ENCODE measurements around the gene CAMTA1.

CAMTA1 gene

DNA sequence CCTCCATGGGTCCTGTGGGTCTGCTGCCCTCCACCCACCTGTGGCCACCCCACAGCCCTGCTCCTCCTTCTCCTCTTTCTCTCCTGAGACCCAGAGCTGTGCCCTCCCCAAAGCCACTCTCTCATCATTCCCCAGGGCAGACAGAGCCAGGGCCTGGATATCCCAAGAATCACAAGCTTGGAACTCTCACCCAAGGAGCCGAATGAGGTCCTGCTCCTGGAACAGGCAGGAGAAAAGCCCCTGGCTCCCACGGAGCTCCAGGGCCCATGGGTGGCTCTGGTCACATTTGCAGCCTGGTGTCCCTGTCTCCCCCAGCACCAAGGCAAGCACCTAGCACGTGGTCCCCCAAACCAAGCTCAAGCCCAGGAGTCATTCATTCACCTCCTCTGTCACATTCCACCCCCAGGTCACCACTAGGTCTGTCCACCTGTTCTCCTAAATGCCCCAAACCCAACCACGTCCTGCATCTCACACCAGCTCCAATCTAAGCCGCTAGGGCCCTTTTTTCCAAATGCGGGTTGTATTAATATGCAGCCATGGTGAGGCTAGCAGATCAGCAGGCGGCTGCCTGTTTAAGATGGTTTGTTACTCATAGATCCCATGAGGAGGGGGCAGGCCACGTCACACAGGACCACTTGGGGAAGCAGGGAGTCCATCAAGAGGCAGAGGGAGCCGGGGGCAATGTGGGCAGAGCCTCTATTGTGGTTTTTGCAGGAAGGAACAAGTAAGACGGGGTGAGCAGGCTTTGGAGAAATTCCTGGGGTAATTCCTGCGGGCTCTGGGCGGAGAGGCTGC lies 770.3 kb downstream of the CAMTA1 start:
- H3K27ac ChIP-seq, result peak overlapping the region; percentile 5; the same call in 1 of the 2 replicates
- TF ChIP-seq, protein P1, sequence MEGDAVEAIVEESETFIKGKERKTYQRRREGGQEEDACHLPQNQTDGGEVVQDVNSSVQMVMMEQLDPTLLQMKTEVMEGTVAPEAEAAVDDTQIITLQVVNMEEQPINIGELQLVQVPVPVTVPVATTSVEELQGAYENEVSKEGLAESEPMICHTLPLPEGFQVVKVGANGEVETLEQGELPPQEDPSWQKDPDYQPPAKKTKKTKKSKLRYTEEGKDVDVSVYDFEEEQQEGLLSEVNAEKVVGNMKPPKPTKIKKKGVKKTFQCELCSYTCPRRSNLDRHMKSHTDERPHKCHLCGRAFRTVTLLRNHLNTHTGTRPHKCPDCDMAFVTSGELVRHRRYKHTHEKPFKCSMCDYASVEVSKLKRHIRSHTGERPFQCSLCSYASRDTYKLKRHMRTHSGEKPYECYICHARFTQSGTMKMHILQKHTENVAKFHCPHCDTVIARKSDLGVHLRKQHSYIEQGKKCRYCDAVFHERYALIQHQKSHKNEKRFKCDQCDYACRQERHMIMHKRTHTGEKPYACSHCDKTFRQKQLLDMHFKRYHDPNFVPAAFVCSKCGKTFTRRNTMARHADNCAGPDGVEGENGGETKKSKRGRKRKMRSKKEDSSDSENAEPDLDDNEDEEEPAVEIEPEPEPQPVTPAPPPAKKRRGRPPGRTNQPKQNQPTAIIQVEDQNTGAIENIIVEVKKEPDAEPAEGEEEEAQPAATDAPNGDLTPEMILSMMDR (conservative IDR thresholded peaks at IDR 0.05; ENCODE audit: low read depth), result no peak
- CTCF ChIA-PET, result interaction anchor here (0.5 kb wide), 1 partner anchor 15 kb away, joined by 6 read pairs; no protein-coding TSS in a partner anchor
- peak; percentile 28 for DNase-seq (ENCODE audit: low spot score)
- POLR2A ChIA-PET (ENCODE audit: low non-redundant PET), result no interaction called here

GRCh38 chr1:7557301-7557891 lies 772.1 kb downstream of the CAMTA1 start:
- no peak overlapping the region for H3K27ac ChIP-seq
- ChIA-PET POLR2A (ENCODE audit: low non-redundant PET) (no interaction called here), CTCF (interaction anchor here (0.6 kb wide), 2 partner anchors 36 to 1120 kb away, joined by 3 to 4 read pairs; no protein-coding TSS in a partner anchor)
- no peak for DNase-seq (ENCODE audit: low spot score)
- TF ChIP-seq, protein P1 (conservative IDR thresholded peaks at IDR 0.05; ENCODE audit: low read depth), result no peak

DNA sequence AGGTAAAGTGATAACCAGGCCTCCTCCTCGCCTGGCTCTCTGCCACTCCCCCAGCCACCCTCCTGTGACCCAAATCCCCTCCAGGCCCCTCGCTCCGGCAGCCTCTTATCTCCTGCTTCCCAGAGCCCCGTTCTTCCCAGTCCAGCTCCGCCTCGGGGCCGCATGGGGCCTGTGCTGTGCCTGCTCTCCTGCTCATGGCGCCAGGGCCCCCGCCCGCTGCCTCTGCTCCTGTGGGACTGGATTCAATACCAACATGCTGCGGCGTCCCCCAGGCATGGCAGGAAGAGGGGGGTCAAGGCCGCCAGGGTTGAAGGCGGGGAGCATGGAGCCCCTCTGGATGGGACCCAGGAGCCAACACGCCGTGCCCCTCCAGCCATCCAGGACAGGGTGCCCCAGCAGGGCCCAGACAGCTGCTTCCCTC lies 772.8 kb downstream of the CAMTA1 start:
- DNase-seq (ENCODE audit: low spot score), result no peak
- CTCF ChIA-PET, result interaction anchor here (0.7 kb wide), 1 partner anchor 299 kb away, joined by 6 read pairs; no protein-coding TSS in a partner anchor
- no peak overlapping the region for H3K27ac ChIP-seq
- POLR2A ChIA-PET (ENCODE audit: low non-redundant PET), result no interaction called here
- TF ChIP-seq, protein P1 (conservative IDR thresholded peaks at IDR 0.05; ENCODE audit: low read depth), result no peak

GRCh38 chr1:7558481-7558880 lies 773.2 kb downstream of the CAMTA1 start:
- ChIA-PET POLR2A (ENCODE audit: low non-redundant PET) (no interaction called here), CTCF (interaction anchor here (0.6 to 0.7 kb wide), 2 partner anchors 299 to 346 kb away, joined by 6 read pairs; no protein-coding TSS in a partner anchor)
- no peak for DNase-seq (ENCODE audit: low spot score)
- no peak overlapping the region for H3K27ac ChIP-seq
- TF ChIP-seq, protein P1 (conservative IDR thresholded peaks at IDR 0.05; ENCODE audit: low read depth), result no peak

DNA sequence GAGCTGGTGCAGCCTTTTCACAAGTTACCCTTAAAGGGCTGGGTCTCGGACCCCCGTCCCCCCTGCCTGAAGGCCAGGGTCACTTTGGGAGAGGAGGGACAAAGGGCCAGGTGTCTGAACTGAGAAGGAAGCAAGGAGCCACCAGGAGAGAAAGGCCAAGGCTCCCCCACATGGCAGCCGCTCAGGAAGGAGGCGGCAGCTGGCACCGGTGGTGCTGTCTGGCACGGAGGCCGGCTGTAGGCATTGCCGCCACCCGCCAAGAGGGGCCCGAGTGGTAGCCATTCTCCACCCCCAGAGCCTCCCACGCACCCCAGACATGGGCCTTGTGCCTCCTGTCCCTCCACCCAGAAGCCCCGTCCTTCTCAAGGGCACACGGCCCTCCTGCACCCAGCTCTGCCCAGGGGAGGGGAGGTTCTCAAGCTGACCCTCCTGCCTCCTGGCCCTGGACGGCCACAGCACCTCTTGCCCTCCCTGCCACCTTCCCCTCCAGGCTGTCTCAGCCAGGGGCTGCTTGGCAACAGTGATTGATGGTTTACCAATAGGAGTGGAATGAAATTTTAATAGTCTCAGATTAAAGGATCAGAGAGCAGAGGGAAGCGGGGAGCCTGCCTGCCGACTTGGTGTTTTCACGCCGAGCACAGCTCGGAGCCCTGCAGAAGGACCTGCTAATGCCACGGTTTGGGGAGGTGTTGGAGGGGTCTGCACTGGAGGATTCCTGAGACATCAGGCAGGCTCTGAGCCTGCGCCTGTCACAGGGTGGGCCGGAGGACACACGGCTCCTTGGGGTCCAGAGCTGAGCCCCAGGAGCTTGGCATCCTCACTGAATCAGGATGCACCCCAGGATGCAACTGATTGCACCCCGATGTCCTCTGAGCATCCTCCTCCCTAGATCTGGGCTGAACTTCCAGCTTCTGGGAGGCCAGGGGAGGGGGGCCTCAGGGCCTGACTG lies 773.9 kb downstream of the CAMTA1 start:
- CTCF ChIA-PET, result interaction anchor here (0.6 kb wide), 1 partner anchor 345 kb away, joined by 6 read pairs; no protein-coding TSS in a partner anchor

More for the DNA sequence above, 773.9 kb downstream of the CAMTA1 start:
- no peak overlapping the region for H3K27ac ChIP-seq
- POLR2A ChIA-PET (ENCODE audit: low non-redundant PET), result interaction anchor here (0.5 to 0.6 kb wide), 2 partner anchors 35 to 1964 kb away, joined by 3 to 7 read pairs; no protein-coding TSS in a partner anchor
- TF ChIP-seq, protein P1 (conservative IDR thresholded peaks at IDR 0.05; ENCODE audit: low read depth), result no peak
- no peak for DNase-seq (ENCODE audit: low spot score)
